ENCODE data around the gene RRBP1. TPM values are rescaled to one million over a fixed set of nuclear protein-coding genes. Genes with fewer than 3 reads are reported as not detected.
A peak's percentile ranks its signal among the peaks of the same experiment; 100 is the strongest.

The RRBP1 gene
- total RNA-seq, 2 donors from 2014 or later: 52.0 to 57.7 TPM

DNA sequence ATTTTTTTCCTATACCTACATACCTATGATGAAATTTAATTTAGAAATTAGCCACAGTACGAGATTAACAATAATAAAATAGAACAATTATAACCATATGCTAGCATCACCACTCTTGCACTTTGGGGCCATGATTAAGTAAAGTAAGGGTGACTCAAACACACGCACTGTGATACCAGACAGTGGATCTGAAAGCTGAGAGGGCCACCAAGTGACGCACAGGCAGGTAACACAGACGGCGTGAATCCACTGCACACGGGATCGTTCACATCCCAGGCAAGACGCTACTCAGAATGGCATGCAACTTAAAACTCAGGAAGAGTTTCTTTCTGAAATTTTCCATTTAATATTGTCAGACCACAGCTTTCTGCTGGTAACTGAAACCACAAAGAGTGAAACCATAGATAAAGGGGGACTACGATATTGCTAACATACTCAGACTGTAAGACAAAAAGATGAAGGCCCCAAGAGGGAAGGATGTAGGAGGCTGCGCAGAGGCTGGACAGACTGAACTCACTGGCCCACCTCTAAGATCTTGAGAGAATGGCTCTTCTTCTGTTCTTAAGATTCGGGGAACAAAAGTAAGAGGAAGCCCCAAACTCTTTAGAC is 17.9 kb downstream of the RRBP1 start:
- Histone ChIP-seq H3K4me3 (no peak overlapping the region), H3K9me3 (no peaks in the 10 kb centered on the region), H3K27ac (peak overlapping the region in 1 of 2 donors; percentile 17), H3K36me3 (peaks cover 7% of the 10 kb centered on the region), H3K4me1 (peaks cover 0 to 75% of the 10 kb centered on the region in 2 donors), H3K27me3 (no peaks in the 10 kb centered on the region)
- DNase-seq (ENCODE audit: low spot score): no peak
- TF ChIP-seq, protein P1, sequence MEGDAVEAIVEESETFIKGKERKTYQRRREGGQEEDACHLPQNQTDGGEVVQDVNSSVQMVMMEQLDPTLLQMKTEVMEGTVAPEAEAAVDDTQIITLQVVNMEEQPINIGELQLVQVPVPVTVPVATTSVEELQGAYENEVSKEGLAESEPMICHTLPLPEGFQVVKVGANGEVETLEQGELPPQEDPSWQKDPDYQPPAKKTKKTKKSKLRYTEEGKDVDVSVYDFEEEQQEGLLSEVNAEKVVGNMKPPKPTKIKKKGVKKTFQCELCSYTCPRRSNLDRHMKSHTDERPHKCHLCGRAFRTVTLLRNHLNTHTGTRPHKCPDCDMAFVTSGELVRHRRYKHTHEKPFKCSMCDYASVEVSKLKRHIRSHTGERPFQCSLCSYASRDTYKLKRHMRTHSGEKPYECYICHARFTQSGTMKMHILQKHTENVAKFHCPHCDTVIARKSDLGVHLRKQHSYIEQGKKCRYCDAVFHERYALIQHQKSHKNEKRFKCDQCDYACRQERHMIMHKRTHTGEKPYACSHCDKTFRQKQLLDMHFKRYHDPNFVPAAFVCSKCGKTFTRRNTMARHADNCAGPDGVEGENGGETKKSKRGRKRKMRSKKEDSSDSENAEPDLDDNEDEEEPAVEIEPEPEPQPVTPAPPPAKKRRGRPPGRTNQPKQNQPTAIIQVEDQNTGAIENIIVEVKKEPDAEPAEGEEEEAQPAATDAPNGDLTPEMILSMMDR (IDR thresholded peaks at IDR 0.05): no peak

GRCh38 chr20:17663486-17663885 is 18.6 kb downstream of the RRBP1 start:
- H3K9me3 ChIP-seq: peaks cover 0 to 3% of the 10 kb centered on the region in 2 donors
- peaks cover 0 to 75% of the 10 kb centered on the region in 2 donors for H3K4me1 ChIP-seq
- peak overlapping the region; percentile 17 to 73 for H3K27ac ChIP-seq
- DNase-seq (ENCODE audit: low spot score): no peak
- peaks cover 11% of the 10 kb centered on the region for H3K36me3 ChIP-seq
- H3K27me3 ChIP-seq: no peaks in the 10 kb centered on the region
- H3K4me3 ChIP-seq: no peak overlapping the region
- TF ChIP-seq, protein P1 (IDR thresholded peaks at IDR 0.05): no peak

DNA sequence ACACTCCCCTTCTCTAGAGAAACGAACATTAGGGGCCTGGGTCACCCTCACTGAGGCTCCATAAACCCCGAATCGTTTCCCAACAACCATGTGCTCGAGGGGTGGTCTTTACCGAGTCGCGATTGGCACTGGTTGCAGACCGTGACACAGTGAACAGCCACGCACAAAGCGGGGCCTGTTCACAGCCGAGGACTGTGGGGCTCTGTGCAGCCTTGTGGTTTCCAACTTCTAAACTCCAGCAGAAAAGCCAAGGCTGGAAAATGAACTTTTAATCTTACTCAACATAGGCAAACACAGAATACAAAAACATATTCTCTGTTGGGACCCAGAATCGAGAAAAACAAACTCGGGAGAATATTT is 19.0 kb downstream of the RRBP1 start:
- peaks cover 0 to 75% of the 10 kb centered on the region in 2 donors for H3K4me1 ChIP-seq
- DNase-seq (ENCODE audit: low spot score): no peak
- peaks cover 0 to 6% of the 10 kb centered on the region in 2 donors for H3K9me3 ChIP-seq

DNA sequence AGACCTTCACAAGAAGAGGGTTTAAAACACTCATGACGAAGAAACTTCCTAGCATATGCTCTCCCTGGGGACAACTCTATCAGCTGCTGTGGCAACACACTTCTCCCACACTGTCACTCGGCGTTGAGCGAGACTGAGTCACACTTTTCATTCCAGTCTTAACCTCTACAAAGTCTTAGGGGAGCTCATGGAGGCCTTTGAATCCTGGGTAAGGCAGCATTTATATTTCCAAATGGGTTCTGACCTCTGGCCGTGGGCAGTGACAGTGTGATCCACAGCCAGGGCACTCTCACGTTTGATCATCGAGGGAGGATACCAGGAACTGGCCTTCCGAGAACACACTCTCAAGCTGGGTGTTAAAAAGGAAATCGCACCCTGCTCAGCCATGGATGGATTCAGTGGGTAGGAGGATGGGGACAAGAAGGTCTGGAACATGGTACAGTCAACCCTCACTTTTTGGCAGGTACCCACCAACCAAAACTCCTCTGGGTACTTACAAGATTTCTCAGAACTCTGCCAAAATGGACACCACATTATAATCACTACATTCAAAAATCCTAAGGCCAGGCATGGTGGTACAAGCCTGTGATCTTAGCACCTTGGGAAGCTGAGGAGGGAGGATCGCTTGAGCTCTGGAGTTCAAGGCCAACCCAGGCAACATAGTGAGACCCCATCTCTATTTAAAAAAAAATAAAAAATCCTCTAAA is 19.6 kb downstream of the RRBP1 start:
- peaks cover 0 to 75% of the 10 kb centered on the region in 2 donors for H3K4me1 ChIP-seq
- peaks cover 21% of the 10 kb centered on the region for H3K36me3 ChIP-seq
- peak overlapping the region; percentile 73 to 77 for H3K27ac ChIP-seq

More for the DNA sequence above, 19.0 kb downstream of the RRBP1 start:
- H3K4me3 ChIP-seq: no peak overlapping the region
- peak overlapping the region; percentile 73 to 77 for H3K27ac ChIP-seq
- no peaks in the 10 kb centered on the region for H3K27me3 ChIP-seq
- peaks cover 15% of the 10 kb centered on the region for H3K36me3 ChIP-seq
- TF ChIP-seq, protein P1 (IDR thresholded peaks at IDR 0.05): no peak

DNA sequence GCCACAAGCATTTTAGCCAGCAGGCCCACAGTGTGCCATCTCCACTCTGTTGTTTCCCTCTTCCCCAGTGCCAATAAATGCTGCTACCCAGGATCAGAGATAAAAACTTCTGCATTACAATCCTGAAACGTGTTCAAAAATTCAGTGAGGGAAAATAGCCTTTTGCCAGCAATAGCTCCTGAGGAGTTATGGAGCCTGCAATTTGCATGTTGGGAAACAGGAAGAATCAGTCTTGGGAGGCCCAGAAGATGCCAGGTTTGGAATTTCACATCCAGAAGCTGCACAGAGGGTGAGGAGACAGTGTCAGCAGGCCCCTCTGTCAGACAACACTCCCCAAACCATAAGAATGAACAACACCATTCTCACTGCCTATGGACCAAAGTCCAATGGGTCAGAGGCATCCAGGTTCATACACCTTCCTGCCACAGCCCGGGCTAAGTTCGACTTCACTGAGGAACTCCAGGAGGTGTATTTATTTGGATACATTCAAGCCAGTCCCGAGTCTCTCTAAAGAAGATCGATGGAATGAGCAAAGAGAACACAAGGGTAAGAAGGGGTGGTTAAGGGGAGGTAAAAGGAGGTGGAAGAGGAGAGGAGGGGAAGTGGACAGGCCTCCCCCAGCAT is 20.8 kb downstream of the RRBP1 start:
- peaks cover 25% of the 10 kb centered on the region for H3K36me3 ChIP-seq
- H3K4me3 ChIP-seq: no peak overlapping the region
- DNase-seq (ENCODE audit: low spot score): no peak
- TF ChIP-seq, protein P1 (IDR thresholded peaks at IDR 0.05): no peak
- H3K9me3 ChIP-seq: peaks cover 0 to 6% of the 10 kb centered on the region in 2 donors
- H3K27ac ChIP-seq: peak overlapping the region; percentile 73 to 77
- peaks cover 0 to 67% of the 10 kb centered on the region in 2 donors for H3K4me1 ChIP-seq
- no peaks in the 10 kb centered on the region for H3K27me3 ChIP-seq

More for the DNA sequence above, 19.6 kb downstream of the RRBP1 start:
- DNase-seq (ENCODE audit: low spot score): peak; percentile 88
- Histone ChIP-seq H3K9me3 (peaks cover 0 to 6% of the 10 kb centered on the region in 2 donors), H3K27me3 (no peaks in the 10 kb centered on the region), H3K4me3 (no peak overlapping the region)
- TF ChIP-seq, protein P1 (IDR thresholded peaks at IDR 0.05): no peak

All from right atrium auricular region (tissue), 2 donors.